COLO668 (cell line): ENCODE measurements around the gene MYCBPAP.

Experiments used
- DNase-seq: peaks from one replicate; lab custom pipeline; 2025; ENCODE audit not compliant: unreplicated experiment; lab: John Stamatoyannopoulos, UW

MYCBPAP gene

DNA sequence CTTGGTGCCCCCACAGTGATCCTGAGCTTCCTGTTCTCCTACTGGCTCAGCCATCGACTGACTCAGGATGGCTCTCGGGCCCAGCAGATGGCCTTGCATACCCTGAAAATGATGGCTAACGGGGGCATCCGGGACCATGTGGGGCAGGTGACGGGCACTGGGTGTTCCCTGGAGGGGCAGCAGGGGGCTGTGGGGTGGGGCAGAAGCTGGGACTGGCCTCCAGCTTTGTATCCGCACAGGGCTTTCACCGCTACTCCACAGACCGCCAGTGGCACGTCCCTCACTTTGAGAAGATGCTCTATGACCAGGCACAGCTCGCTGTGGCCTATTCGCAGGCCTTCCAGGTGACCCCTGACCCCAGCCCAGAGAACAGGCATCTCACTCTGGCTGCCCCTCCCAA, 41.7 kb downstream of the MYCBPAP start:
- DNase-seq = no peak

DNA sequence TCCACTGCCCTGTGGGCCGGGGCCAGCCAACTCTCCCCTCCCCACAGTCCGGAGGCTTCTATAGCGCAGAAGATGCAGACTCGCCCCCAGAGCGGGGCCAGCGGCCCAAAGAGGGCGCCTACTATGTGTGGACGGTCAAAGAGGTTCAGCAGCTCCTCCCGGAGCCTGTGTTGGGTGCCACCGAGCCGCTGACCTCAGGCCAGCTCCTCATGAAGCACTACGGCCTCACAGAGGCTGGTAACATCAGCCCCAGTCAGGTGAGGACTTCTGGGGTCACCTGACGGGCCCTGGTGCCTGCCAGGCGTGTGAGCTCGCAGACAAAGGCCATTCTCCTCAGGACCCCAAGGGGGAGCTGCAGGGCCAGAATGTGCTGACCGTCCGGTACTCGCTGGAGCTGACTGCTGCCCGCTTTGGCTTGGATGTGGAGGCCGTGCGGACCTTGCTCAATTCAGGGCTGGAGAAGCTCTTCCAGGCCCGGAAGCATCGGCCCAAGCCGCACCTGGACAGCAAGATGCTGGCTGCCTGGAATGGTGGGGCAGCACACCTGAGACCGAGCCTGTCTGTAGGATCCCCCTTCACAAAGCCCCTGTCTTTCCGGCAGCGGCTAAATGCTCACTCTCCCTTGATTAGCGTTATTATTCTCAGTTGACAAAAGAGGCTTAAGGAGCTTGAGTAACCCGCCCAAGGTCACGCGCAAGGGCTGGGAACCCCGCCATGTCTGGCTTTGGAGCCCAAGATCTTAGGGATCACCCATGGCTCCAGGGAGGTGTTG, 42.6 kb downstream of the MYCBPAP start:
- DNase-seq = peak; percentile 71

DNA sequence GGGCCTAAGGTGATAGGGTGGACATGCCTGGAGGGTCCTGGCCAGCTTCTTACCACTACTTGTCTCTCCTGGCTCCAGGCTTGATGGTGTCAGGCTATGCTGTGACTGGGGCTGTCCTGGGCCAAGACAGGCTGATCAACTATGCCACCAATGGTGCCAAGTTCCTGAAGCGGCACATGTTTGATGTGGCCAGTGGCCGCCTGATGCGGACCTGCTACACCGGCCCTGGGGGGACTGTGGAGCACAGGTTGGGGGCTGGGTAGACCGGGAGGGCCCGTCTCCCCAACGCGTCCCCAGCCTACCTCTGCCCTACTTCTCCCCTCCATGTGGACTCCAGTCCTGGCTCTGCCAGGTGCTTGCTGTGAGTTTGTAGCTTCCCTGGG, 43.2 kb downstream of the MYCBPAP start:
- no peak for DNase-seq

DNA sequence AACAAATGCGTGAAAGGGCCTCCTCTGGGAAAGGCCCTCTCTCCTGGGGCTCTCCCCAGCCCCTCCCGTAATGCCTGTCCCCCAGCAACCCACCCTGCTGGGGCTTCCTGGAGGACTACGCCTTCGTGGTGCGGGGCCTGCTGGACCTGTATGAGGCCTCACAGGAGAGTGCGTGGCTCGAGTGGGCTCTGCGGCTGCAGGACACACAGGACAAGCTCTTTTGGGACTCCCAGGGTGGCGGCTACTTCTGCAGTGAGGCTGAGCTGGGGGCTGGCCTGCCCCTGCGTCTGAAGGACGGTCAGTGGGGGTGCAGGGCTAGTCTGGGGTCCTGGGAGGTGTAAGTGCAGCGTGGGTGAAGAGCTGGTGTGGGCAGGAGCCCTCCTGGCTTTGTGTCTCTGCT, 43.6 kb downstream of the MYCBPAP start:
- no peak for DNase-seq

DNA sequence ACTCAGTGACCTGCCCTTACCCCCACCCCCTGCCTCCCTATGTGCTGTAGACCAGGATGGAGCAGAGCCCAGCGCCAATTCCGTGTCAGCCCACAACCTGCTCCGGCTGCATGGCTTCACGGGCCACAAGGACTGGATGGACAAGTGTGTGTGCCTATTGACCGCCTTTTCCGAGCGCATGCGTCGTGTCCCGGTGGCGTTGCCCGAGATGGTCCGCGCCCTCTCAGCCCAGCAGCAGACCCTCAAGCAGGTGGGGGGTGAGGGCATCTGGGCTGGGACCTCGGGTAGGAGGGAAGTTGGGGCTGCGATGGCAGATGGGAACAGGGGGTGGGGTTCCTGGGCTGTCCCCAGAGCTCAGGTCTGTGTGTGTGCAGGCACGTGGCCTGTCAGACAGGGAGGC, 46.0 kb downstream of the MYCBPAP start:
- DNase-seq = no peak

DNA sequence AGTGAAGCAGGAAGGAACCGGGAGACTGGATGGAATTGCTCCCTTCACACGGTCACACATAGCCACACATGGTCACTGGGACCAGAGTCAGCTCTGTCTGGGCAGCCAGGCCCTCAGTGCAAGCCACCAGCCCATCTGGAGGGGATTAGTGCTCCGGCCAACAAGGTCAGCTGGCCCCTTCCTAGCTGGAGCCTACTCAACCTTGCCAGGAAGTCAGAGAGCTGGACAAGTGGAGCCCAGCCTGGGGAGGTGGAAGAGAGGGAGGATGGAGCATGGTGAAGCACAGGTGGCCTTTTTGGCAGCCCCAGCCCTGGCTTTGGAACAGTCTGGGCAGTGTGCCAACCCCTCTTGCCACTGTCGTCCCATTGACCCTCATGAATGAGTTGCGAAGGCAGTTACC, 48.6 kb downstream of the MYCBPAP start:
- DNase-seq = peak; percentile 88

DNA sequence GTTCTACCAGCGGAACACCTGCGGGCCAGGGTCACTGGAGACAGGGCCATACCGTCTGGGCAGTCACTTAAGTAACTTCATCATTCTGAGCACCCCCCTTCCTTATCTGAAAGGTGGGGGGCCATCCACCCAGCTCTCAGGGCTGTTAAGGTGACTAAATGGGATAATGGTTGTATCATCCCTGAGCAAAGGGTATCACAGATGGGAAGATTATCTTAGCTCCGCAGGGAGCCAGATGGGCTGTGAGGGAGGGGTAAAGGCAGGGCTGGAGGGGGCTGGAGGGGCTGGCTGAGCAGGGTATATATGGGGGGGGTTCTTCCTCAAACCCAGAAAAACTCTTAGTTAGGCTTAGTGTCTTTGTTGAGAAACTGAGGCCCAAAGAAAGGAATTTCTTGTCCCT, 49.4 kb downstream of the MYCBPAP start:
- DNase-seq = no peak

DNA sequence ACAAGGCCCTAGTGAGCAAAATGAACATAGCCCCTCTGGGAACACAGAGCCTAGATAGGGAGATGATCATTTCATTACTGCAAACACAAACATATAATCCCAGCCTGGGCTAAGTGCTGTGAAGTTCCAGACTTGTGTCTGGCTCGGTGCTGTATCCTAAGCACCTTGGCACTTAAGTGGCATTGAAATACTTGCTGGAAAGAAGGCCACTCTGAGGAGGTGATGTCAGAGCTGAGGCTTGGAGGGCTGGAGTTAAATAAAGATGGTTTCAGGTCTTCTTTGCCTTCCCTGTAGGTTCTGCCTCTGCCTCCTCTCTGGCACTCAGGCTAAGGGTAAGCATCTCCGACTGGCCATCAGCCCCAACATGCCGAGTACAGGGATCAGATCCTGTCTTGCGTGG, 49.9 kb downstream of the MYCBPAP start:
- DNase-seq = no peak

DNA sequence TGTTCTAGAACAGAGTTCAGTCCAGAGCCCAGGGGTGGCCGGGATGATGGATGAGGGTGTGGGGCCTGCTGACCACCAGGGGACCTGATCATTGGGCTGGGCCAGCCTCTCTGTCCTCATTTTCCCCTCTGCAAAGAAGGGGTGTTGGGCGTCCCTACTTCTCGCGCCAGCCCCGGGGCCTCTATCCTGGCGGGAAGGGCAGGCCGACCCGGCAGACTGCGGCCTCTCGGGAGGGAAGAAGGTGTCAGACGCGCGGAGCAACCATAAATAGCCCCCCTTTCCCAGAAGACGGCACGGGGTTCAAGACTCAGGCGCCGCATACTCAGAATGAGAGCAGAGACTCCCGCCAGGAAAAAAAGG, 50.3 kb downstream of the MYCBPAP start:
- no peak for DNase-seq

DNA sequence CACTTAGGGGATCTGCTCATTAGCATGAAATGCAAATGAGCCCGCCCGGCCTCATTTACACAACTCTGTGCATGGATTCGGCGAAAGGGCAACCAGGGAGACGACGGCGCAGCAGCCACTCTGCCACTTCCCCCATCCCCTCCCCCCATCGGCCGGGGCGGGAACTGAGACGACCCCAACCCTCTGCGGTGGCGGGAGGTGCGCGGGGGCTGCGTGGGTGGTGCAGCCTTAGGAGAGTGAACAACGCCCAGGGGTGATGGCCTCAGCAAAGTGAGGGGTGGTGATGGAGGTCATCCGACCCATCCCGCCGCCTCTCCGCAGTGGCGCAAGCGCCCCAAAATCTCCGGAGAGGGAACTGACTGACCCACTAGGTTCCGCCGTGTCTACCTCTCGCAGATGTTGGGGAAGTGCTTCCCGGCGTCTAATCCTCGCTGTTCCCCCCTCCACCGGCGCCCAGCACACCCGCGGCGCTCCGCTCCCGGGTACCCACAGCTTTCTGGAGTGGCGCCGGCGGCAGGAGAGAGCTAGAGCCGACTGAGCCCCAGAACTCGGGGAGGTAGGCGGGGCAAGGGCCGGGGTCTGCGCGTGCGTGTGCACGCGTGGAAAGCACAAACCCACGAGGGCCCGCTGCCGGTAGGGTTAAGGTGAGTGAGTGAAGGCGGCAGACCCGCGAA, 50.8 kb downstream of the MYCBPAP start:
- peak; percentile 1 for DNase-seq

DNA sequence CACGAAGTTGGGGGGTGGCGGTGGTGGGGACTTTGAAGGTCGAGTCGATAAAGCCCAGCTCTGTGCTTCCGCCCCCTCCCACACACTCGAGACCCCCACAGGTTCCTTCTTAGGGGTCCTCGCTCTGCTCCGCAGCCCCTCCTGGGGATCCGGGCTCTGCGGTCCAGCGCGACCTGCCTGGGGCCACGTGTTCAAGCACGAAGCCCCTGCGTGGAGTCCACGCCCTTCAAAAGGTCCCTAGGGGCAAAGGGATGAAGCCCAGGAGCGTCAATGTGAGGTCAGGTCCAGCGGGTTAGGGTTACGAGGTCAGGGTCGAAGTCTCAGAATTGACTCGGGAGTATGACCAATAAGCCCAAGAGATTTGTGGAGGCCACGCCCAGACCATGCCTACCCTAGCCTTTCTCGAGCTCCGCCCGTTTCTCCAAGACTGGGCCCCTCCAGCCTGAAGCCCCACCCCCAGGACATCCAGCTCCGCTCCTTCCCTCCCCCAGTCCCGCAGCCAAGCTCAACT, 51.5 kb downstream of the MYCBPAP start:
- DNase-seq = peak; percentile 1

DNA sequence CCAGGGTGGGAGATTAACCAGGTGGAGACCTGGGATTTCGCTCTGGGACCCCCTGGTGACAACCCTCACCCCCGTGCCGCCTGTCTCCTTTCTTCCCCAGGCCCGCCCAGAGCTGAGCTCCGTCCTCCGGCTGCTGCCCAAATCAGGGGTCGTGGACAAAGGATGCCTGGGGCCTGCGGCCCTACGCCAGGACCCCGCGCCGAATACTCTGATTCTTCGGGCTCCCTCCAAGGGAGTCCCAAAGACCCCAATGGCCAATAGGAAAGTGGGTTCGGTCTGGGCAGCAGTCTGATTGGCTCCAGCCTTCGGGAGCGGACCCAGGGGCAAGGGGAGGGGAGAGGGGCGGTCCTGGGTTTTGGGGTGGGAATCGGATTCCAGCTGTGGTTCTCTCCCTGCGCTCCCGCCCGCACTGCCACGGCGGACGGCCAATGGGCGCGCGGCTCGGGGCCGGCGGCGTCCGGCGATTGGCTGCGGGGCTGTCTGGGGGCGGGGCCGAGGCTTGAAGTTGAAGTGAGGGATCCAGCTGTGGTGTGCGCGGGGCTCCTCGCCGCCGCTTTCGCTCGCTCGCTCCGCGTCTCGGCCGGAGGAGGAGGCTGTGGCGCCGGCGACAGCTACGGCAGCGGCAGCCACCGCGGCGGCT, 52.1 kb downstream of the MYCBPAP start, which contains the start of gene CACNA1G:
CACNA1G (plus strand) TSS at position 531 of the 640 bp plus-strand sequence. CDS start 745 bp downstream, outside the sequence.
- DNase-seq = peak; percentile 81

DNA sequence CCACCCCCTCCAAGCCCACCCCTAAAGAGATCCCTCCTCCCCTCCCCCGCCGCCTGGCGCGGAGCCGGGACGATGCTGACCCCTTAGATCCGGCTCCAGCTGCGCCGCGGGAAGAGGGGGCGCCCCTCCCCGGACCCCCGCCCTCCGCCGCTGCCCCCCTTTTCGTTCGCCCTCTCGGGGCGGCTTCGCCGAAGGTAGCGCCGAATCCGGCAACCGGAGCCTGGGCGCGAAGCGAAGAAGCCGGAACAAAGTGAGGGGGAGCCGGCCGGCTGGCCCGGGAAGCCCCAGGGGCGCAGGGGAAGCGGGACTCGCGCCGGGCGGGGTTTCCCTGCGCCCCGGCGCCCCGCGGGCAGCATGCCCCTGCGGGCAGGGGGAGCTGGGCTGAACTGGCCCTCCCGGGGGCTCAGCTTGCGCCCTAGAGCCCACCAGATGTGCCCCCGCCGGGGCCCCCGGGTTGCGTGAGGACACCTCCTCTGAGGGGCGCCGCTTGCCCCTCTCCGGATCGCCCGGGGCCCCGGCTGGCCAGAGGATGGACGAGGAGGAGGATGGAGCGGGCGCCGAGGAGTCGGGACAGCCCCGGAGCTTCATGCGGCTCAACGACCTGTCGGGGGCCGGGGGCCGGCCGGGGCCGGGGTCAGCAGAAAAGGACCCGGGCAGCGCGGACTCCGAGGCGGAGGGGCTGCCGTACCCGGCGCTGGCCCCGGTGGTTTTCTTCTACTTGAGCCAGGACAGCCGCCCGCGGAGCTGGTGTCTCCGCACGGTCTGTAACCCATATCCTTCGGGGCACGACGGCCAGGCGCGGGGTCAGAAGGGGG, 52.9 kb downstream of the MYCBPAP start:
- peak; percentile 3 for DNase-seq

DNA sequence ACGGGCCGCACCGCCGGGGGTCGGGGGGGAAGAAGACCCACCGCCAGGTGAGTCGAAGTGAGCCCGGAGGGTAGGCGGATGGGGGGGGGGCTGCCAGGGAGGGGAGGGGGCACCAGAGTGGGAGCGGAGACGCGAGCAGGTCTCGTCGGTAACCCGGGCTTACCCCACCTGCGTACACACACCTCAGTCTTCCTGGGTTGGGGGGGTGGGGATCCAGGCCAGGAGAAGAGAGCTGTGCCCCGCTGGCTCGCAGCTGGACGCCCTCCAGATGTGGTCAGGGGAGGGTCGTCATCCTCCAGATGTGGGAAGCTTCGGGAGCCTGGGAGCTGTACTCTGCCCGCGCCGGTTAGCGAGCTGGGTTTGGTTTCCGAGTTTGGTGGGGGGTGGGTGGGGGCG, 53.5 kb downstream of the MYCBPAP start:
- DNase-seq = no peak

DNA sequence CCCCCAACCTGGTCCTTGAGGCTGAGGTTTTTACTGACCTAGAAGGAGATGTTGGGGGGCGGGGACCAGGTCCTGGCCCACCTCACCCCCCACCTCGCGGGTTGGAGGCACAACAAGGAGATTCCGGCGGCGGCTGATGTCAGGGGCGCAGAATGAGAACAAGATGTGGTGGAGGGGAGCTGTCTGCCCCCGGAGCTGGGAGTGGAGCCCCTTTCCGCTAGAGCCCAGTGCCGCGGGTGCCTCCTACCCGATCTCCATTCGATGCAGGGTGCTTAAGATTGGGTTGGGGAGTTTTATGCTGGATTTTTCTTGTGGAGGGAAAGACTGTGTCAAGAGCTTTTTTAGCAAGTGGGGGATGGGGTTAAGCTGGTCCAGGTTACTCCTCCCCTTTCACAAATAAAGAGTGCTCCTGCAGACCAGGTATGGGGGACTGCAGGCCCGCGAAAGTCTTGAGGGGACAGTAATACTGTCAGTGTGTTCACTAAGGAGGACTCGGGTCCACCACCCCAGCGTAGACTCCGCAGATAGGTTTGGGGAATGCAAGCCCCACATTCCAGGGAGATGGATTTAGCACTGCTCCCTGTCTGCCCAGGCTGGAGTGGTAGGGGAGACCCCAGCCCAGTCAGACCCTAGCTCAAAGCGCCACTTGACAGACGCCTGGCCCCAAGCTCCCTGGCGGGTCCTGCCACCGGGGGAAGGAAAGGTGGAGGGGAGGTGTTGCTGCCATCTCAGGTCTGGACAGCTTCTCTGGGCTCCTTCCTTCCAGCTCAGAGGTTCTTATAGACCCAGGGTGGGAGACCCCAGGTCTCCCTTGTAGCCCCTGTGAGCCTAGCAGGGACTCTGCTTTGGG, 54.2 kb downstream of the MYCBPAP start:
- no peak for DNase-seq

DNA sequence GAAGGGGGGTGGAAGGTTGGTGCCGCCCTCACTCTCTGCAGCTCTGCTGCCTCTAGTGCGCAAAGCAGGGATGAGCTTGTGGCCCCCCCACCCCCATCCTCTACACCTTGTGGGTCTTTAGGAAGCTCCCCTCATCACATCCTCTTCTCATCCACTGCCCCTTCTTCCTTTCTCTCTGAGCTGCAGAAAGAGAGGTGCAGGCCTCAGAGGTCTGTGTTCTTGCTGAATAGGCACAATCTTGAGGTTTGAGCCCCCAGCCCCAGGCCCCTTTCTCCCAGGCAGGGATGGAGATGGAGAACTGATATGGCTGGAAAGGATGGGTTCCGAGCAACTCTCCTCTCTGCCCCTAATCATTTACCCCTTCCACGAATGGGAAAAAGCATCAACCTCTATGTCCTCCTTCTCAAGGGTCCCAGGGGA, 54.9 kb downstream of the MYCBPAP start:
- no peak for DNase-seq

DNA sequence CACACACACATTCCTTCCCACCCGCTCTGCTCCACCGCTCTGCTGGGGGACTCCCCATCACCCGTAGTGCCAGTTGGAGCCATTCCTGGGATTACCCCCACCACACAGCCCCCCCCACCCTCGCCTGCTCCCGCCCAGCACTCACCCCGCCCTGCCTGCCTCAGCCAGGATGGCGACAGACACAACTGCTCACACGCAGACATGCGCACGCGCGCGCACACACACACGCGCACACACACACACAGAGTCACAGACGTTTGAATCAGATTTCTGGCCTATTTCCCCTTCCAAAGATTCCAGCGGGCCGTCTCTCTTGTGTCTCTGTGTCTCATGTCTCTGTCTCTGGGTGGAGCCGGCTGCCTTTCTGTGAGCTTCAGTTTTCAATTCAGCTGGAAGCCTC, 56.7 kb downstream of the MYCBPAP start:
- DNase-seq = peak; percentile 6

DNA sequence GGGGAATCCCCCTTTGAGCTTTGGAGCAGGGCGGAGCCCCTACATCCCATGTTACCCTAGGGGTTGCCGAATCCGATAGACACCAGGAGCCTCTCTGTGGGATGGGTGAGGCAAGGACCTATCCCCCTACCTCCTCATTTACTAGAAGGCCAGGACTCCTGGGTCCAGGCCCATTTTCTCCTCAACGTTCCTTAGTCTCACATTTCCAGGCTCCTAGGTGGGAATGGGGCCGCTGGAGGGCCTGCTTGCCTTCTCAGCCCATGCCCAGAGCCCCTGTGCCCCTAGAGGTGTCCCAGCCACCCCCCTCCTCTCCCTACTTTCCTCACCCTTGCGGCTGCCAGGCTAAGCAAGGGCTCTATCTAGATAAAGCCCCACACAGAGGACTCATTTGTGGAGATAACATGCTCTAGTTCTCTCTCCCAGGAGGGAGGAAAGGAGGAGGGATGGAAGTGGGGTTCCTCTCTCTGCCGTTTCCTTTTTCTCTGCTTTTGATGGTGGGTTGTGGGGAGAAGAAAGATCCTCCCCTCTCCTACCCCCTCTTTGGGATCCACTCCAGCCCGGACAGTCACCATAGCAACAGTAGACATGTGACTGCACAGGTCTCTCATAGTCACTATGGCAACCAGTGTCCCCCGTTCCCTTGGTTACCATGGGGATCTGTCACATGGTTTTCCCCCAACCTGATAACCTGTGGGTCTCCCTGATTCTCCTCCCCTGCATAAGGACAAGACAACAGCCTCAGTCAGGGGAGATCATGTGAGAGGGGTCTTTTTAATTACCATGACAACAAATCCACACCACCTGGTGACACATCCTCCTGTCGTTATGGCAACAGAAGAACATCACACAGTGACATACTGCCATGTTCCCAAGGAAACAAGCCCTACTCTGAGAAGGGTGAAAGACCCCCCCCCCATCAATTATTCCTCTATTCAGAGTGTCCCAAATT, 57.4 kb downstream of the MYCBPAP start:
- DNase-seq = peak; percentile 12

DNA sequence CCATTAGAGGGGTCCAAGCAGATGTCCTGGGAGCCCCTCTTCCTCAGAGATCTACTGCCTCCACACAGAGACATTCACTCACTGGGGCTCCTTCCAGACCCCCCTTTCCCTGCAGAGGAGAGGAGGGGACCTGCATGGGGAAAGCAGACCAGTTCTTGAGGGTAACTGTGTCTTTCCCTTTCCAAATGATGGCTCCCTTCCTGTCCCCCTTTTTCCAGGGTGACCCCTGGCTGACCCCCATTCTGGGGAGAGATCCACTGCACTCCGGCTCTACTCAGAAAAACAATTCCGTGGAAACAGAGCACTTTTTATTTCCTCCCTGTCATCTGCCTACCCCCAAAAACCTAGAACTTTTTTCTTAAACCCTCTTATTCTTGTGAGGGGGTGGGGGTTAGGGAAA, 58.6 kb downstream of the MYCBPAP start:
- no peak for DNase-seq
